Body of pancreas (tissue), 4 donors: ENCODE results near the gene ANAPC1.

Experiments used
- CTCF ChIP-seq, 7 experiments: fragments of 450-650 bp in 4 of 7; fragments of 200-600 bp in 3 of 7; sonication (generic) in 3 of 7; IDR thresholded peaks; one replicate each; pipeline ENCODE4 v1.5.1; 2016 to 2019; ENCODE audit warnings: antibody characterized with exemption in 7 of 7
- POLR2A ChIP-seq, 3 donors: fragments of 450-650 bp; IDR thresholded peaks; one replicate each; pipeline ENCODE4 v1.6.1; 2016; ENCODE audit warnings: antibody characterized with exemption in 3 of 3, mild to moderate bottlenecking in 2 of 3

GRCh38 chr2:111930875-111931274, 46.9 kb upstream of the ANAPC1 start:
- TF ChIP-seq CTCF (IDR thresholded peaks at IDR 0.05) (no peak), POLR2A (IDR thresholded peaks at IDR 0.05) (no peak)
